GM12865 (cell line): ENCODE measurements around the gene CREB1.

Source experiments
- DNase-seq: peaks from one replicate; pipeline ENCODE4 v3.0.0; 2010; ENCODE audit warnings: low read depth
- H3K4me3 ChIP-seq: 2 replicates; pipeline ENCODE4 v1.5.1; 2011; ENCODE audit warnings: mild to moderate bottlenecking, low read depth, low read length, control low read depth
- CTCF ChIP-seq: IDR thresholded peaks from 2 replicates; pipeline ENCODE4 v1.5.1; 2011; ENCODE audit warnings: low read length, control low read depth, low read depth, inconsistent platforms; ENCODE audit not compliant: insufficient read depth; ENCODE audit errors: missing control alignments

Gene CREB1

GRCh38 chr2:207603486-207603885 lies 73.7 kb downstream of the CREB1 start:
- no peak for DNase-seq
- H3K4me3 ChIP-seq = no peak overlapping the region
- TF ChIP-seq CTCF = no peak

- TF ChIP-seq CTCF = no peak
These were observed 76.6 kb downstream of the CREB1 start for GRCh38 chr2:207606399-207606798.

GRCh38 chr2:207606829-207607228 lies 77.1 kb downstream of the CREB1 start:
- no peak for TF ChIP-seq CTCF
- no peak overlapping the region for H3K4me3 ChIP-seq
- DNase-seq = no peak

More at GRCh38 chr2:207606399-207606798, 76.6 kb downstream of the CREB1 start:
- DNase-seq = no peak
- no peak overlapping the region for H3K4me3 ChIP-seq

DNA sequence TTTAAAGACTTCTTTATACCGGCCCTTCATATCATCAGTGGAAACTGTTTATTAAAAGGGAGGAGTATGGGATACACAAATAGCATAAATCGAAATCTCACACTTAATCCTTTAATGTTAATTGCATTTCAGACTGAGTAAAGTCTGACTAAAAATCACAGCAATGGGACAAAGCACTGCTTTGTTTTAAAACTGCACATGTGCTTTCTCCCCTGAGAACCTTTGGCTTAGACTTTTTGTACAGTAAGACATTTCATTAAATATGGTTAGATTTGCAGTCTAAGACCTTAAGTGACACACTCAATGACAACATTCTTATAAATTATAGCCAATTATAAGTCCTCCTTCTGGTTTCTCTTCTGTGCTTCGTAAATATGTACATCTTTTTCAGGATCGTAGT lies 83.0 kb downstream of the CREB1 start:
- TF ChIP-seq CTCF = no peak
- no peak for DNase-seq
- no peak overlapping the region for H3K4me3 ChIP-seq

DNA sequence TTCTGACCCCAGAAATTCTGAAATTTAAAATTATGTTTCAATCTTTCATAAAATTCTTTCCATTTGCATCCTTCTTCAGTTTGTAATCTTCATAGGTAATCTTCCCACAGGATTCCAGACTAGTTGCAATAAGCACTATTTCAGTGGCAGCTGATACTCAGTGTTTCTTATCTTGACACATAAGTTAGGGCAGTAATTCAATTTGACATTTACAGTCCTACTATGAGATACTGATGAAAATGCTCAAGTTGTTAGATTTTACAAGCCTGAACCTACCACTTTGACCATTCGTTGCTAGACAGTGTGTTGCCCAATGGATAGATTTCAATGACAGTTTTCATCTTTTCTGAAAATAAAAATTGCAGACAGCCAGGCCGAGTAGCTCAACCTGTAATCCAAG lies 85.1 kb downstream of the CREB1 start:
- DNase-seq = no peak
- TF ChIP-seq CTCF = no peak
- no peak overlapping the region for H3K4me3 ChIP-seq

DNA sequence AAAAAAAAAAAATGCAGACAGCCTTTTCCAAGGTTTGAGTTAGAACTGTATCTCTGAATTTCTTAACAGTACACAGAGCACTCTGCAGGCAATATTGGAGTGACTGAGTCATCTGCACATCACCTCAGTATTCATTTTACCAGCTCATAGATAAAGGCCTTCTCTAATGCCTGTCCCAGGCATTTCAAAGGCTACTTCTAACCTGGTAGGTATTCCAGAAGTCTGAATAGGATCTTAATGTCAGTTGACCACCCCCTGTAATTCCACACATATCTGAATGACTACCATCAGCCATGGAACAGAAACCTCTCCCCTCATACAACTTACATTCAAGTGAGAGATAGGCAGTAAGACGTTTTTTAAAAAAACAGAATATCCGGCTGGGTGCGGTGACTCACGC lies 86.4 kb downstream of the CREB1 start:
- DNase-seq = no peak
- TF ChIP-seq CTCF = no peak
- H3K4me3 ChIP-seq = no peak overlapping the region

DNA sequence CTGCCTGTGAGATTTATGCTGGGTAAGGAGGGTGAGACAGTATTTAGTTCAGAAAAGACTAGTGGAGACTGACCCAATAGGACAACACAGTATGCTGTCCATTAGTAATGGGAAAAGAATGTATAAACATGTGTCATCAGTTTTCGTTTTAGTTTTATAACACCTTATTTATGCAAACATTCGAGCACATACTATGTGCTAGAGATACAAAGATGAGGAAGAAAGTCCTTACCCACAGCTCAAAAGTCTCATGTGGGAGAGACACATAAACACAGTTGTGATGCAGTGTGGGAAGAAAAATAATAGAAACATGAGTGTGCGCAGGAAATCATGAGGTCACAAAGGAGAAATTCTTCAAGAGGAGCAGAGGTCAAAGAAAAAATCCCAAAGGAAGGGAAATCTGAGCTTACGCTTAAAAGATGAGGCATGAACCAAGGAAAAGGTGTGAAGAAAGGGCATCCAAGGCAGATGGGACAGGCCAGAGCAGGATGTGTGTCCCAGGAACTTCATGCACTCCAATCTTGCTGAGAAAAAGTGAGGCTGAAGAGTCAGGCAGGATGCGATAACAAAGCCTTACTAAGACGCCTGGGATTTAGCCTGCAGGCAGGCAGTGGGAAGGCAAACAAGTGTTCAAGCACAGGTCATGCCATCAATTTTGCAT lies 87.4 kb downstream of the CREB1 start:
- no peak for TF ChIP-seq CTCF
- no peak for DNase-seq
- no peak overlapping the region for H3K4me3 ChIP-seq
